Activated naive CD4-positive, alpha-beta T cell treated with anti-CD3 and anti-CD28 coated beads, Interleukin-2, amount 10 ng/mL, durations not matched to agents 7 days and 5 days (primary cell): ENCODE data around the gene PYCARD.

Experiments
- CTCF ChIA-PET: fragments of 350-600 bp; sonication (Branson Sonifier 250); formaldehyde crosslinking; loops from one replicate; lab custom pipeline; 2021; ENCODE audit warnings: antibody characterized with exemption; lab: Charles Lee
- DNase-seq: peaks from one replicate; pipeline ENCODE4 v3.0.0-alpha.2; 2020
- H3K27ac Mint-ChIP-seq: one replicate; pipeline ENCODE4 v1.8.0; 2021; ENCODE audit warnings: mild to moderate bottlenecking, moderate library complexity, mixed read lengths
- H3K27me3 Mint-ChIP-seq: one replicate; pipeline ENCODE4 v1.8.0; 2021; ENCODE audit warnings: mild to moderate bottlenecking, mixed read lengths
- H3K36me3 Mint-ChIP-seq: one replicate; pipeline ENCODE4 v1.8.0; 2021; ENCODE audit warnings: mixed read lengths
- H3K4me1 Mint-ChIP-seq: one replicate; pipeline ENCODE4 v1.8.0; 2021; ENCODE audit warnings: mixed read lengths
- H3K4me3 Mint-ChIP-seq: one replicate; pipeline ENCODE4 v1.8.0; 2021; ENCODE audit warnings: mild to moderate bottlenecking, moderate library complexity, mixed read lengths
- H3K9me3 Mint-ChIP-seq: one replicate; pipeline ENCODE4 v1.8.0; 2021; ENCODE audit warnings: mixed read lengths

The PYCARD gene

GRCh38 chr16:31223044-31223443, 20.5 kb upstream of the PYCARD start:
- DNase-seq: no peak
- Mint-ChIP-seq H3K27me3 (peaks cover 46% of the 10 kb centered on the region), H3K4me3 (no peak overlapping the region), H3K36me3 (no peaks in the 10 kb centered on the region), H3K27ac (no peak overlapping the region), H3K9me3 (no peaks in the 10 kb centered on the region), H3K4me1 (no peaks in the 10 kb centered on the region)
- CTCF ChIA-PET: no interaction called here

- Mint-ChIP-seq H3K36me3 (no peaks in the 10 kb centered on the region), H3K27me3 (peaks cover 58% of the 10 kb centered on the region)
- CTCF ChIA-PET: no interaction called here
These were observed 19.0 kb upstream of the PYCARD start for GRCh38 chr16:31221357-31222160.

GRCh38 chr16:31219154-31219741, 16.7 kb upstream of the PYCARD start:
- CTCF ChIA-PET: no interaction called here
- DNase-seq: no peak
- Mint-ChIP-seq H3K27ac (no peak overlapping the region), H3K4me1 (peaks cover 20% of the 10 kb centered on the region), H3K36me3 (no peaks in the 10 kb centered on the region), H3K4me3 (no peak overlapping the region), H3K27me3 (peaks cover 80% of the 10 kb centered on the region), H3K9me3 (no peaks in the 10 kb centered on the region)

More at GRCh38 chr16:31221357-31222160, 19.0 kb upstream of the PYCARD start:
- Mint-ChIP-seq H3K27ac (no peak overlapping the region), H3K4me1 (peaks cover 5% of the 10 kb centered on the region), H3K9me3 (no peaks in the 10 kb centered on the region), H3K4me3 (no peak overlapping the region)
- no peak for DNase-seq

GRCh38 chr16:31217136-31217530, 14.6 kb upstream of the PYCARD start:
- H3K27me3 Mint-ChIP-seq: peaks cover 95% of the 10 kb centered on the region
- no peak overlapping the region for H3K27ac Mint-ChIP-seq
- H3K4me1 Mint-ChIP-seq: peaks cover 26% of the 10 kb centered on the region
- H3K4me3 Mint-ChIP-seq: peak overlapping the region; percentile 47
- no peaks in the 10 kb centered on the region for H3K9me3 Mint-ChIP-seq
- DNase-seq: no peak
- CTCF ChIA-PET: interaction anchor here (0.7 to 1.2 kb wide), 2 partner anchors 32 to 70 kb away, joined by 3 read pairs; no protein-coding TSS in a partner anchor
- H3K36me3 Mint-ChIP-seq: no peaks in the 10 kb centered on the region

DNA sequence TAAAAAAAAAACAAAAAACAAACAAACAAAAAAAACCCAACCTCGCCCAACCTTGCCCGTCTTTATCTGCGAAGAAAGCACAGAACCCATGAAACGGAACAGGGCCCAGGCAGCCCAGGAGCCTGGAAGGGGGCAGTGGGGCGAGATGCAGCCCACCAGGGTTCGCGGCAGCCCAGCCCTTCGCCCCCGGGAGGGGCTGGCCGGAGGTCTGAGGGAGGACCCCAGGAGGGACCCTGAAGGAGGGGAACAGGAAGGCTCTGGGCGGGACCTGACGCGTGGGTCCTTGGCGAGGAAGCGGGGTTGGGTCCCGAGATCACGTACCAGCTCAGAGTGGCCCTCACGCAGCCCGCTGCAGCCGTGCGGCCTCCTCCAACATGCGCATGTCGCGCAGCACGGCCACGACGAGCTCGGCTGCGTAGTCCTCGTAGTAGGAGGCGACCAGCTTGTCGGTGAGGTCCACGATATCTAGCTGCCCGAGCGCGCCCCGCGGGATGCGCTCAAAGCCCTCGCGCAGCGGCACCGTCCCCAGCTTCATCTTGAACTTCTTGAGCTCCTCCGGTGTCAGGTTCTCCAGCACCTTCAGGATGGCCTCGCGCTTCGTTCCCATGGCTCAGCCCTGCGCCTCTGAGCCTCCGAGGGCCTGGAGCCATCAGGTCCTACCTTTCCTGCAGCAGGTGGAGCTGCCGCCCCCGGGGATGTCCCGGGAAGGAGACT, 14.0 kb upstream of the PYCARD start, which contains the start of gene PYDC1:
Gene PYDC1 (minus strand): TSS at position 714 of the 714 bp plus-strand sequence. CDS start 107 bp downstream, at position 607.
- Mint-ChIP-seq H3K9me3 (no peaks in the 10 kb centered on the region), H3K4me3 (peak within 1 kb of the TSS; percentile 49), H3K36me3 (no peaks in the 10 kb centered on the region), H3K27me3 (peaks cover 94% of the 10 kb centered on the region), H3K27ac (no peak within 1 kb of the TSS), H3K4me1 (peaks cover 31% of the 10 kb centered on the region)
- CTCF ChIA-PET: interaction anchor here (1.2 kb wide), 1 partner anchor 71 kb away, joined by 3 read pairs; no protein-coding TSS in a partner anchor
- DNase-seq: peak; percentile 32

DNA sequence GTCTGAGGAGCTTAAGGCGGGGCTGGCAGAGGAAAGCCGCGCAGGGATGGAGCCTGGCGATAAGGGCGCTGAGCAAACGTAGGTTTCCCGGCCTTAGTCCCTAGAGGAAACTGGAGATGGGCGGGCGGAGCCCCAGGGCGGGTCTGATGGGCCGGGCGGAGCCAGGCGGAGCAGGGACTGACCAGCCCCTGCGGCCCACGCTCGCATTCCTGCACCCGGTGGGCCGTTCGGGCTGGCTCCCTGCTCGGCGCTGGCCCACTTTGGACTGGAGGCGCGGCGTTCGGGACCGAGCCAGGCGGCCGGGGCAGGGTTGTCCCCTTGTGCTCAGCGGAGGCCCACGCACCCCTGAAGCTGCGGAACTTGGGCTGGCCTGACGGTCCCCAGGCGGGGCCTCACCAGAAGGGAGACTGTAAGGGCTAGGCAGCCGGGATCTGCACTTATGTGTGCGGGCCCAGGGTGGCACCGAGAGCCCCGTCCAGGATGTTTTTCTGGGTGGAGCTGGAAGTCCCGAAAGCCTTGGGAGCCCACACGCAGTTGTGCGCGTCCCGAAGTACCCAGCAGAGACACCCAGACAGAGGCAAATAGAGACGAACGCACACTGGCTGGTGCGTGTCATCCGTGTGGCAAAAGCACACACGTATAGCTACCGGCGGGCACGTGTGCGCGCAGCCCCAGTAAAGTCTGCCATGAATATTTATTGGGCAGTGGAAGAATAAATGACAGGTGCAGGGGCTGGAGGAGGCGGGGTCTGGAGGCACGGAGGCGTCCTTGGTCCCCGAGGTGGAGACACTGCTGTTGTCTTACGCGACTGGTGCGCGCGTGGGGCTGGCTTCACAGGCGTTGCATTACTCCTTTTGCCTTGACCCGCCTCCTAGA, 13.0 kb upstream of the PYCARD start:
- peak overlapping the region; percentile 41 for H3K4me3 Mint-ChIP-seq
- peaks cover 85% of the 10 kb centered on the region for H3K27me3 Mint-ChIP-seq
- no peaks in the 10 kb centered on the region for H3K36me3 Mint-ChIP-seq
- H3K9me3 Mint-ChIP-seq: no peaks in the 10 kb centered on the region
- peak; percentile 49 for DNase-seq
- CTCF ChIA-PET: interaction anchor here (2.6 kb wide), 1 partner anchor 15 kb away, joined by 7 read pairs; no protein-coding TSS in a partner anchor
- H3K27ac Mint-ChIP-seq: no peak overlapping the region
- H3K4me1 Mint-ChIP-seq: peaks cover 34% of the 10 kb centered on the region

GRCh38 chr16:31214708-31215286, 12.2 kb upstream of the PYCARD start:
- H3K36me3 Mint-ChIP-seq: no peaks in the 10 kb centered on the region
- DNase-seq: no peak
- no peaks in the 10 kb centered on the region for H3K9me3 Mint-ChIP-seq
- peaks cover 36% of the 10 kb centered on the region for H3K4me1 Mint-ChIP-seq
- H3K27me3 Mint-ChIP-seq: peaks cover 81% of the 10 kb centered on the region
- no peak overlapping the region for H3K27ac Mint-ChIP-seq
- CTCF ChIA-PET: interaction anchor here (0.6 to 2.6 kb wide), 2 partner anchors 14 to 230 kb away, joined by 3 to 7 read pairs; no protein-coding TSS in a partner anchor
- peak overlapping the region; percentile 41 for H3K4me3 Mint-ChIP-seq

- CTCF ChIA-PET: interaction anchor here (0.6 to 2.6 kb wide), 2 partner anchors 13 to 230 kb away, joined by 3 to 7 read pairs; no protein-coding TSS in a partner anchor
- DNase-seq: no peak
- Mint-ChIP-seq H3K9me3 (no peaks in the 10 kb centered on the region), H3K27me3 (peaks cover 74% of the 10 kb centered on the region), H3K4me3 (no peak within 1 kb of the TSS), H3K4me1 (peaks cover 36% of the 10 kb centered on the region), H3K36me3 (no peaks in the 10 kb centered on the region), H3K27ac (no peak within 1 kb of the TSS)
These were observed 11.5 kb upstream of the PYCARD start, which contains the start of gene TRIM72 for GRCh38 chr16:31213877-31214707. TSS of gene TRIM72 (plus strand) at chr16:31214119. CDS start at chr16:31214739, 620 bp downstream.

DNA sequence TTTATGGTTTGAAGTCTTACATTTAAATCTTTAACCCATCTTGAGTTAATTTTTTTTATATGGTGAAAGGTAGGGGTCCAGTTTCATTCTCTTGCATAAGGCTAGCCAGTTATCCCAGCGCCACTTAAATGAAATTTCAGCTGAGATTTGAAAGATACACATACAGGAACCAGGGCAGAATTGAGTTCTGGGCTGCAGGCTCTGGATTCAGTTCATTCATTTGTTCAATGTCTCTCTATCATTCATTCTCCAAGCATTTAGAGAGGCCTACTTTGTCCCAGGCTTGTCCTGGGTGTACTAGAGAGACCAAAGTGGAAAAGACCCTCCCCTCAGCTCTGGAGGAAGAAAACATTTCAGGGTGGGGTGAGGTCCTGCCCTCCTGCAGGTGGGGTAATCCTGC, 10.8 kb upstream of the PYCARD start:
- no peaks in the 10 kb centered on the region for H3K36me3 Mint-ChIP-seq
- no peak overlapping the region for H3K4me3 Mint-ChIP-seq
- H3K27ac Mint-ChIP-seq: no peak overlapping the region
- no peaks in the 10 kb centered on the region for H3K9me3 Mint-ChIP-seq
- no peak for DNase-seq
- peaks cover 67% of the 10 kb centered on the region for H3K27me3 Mint-ChIP-seq
- CTCF ChIA-PET: interaction anchor here (2.6 kb wide), 1 partner anchor 12 kb away, joined by 7 read pairs; no protein-coding TSS in a partner anchor
- H3K4me1 Mint-ChIP-seq: peaks cover 36% of the 10 kb centered on the region

DNA sequence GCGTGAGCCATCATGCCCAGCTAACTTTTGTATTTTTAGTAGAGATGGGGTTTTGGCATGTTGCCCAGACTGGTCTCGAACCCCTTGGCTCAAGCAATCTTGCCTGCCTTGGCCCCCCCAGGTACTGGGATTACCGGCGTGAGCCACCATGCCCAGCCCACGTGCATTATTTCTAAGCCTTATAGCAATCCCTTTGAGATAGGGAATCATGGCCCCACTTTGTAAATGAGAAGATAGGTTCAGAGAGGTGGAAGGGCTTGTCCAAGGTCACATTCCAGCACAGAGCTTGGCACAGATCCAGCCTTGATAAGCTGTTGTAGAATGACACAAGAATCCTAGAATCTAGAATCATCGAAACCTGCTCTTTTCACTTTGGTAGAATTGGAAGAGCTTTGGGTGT, 4.2 kb upstream of the PYCARD start:
- Mint-ChIP-seq H3K27me3 (peaks cover 45% of the 10 kb centered on the region), H3K9me3 (no peaks in the 10 kb centered on the region), H3K27ac (no peak overlapping the region), H3K4me1 (peaks cover 37% of the 10 kb centered on the region), H3K36me3 (no peaks in the 10 kb centered on the region), H3K4me3 (no peak overlapping the region)
- CTCF ChIA-PET: no interaction called here
- no peak for DNase-seq

DNA sequence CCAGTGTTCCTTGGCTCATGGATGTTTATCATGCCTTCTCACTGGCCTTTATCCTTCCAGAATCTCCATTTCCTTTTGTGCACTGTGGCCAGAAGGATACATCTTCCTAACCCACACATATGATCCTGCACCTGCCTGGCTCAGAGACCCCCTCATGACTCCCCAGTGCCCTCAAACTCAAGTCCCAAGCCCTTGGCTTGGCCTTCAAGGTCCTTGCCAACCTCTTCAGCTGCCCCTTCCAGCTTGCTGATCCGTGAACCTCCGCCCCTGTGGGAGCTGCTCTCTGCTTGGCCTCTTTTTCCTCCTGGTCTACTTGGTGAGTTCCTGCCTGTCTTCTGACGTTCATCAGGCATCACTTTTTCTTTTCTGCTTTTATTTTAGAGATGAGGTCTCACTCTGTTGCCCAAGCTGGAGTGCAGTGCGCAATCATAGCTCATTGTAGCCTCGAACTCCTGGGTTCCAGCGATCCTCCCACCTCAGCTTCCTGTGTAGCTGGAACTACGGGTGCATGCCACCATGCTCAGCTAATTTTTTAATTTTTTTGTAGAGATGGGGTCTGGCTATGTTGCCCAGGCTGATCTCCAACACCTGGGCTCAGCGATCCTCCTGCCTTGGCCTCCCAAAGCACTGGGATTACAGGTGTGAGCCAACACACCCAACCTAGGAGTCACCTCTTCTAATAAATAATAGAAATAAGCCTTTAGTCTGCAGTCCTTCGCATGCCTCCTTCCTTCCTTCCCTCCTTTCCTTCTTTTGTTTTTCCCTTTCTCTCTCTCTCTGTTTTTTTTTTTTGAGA, 2.5 kb upstream of the PYCARD start:
- CTCF ChIA-PET: no interaction called here
- DNase-seq: no peak
- no peak overlapping the region for H3K27ac Mint-ChIP-seq

More for the DNA sequence above, 2.5 kb upstream of the PYCARD start:
- H3K9me3 Mint-ChIP-seq: no peaks in the 10 kb centered on the region
- H3K36me3 Mint-ChIP-seq: peaks cover 10% of the 10 kb centered on the region
- peaks cover 41% of the 10 kb centered on the region for H3K27me3 Mint-ChIP-seq
- peak overlapping the region; percentile 34 for H3K4me3 Mint-ChIP-seq
- peaks cover 47% of the 10 kb centered on the region for H3K4me1 Mint-ChIP-seq
